Measurements from ENCODE around the gene TIMM29.

DNA sequence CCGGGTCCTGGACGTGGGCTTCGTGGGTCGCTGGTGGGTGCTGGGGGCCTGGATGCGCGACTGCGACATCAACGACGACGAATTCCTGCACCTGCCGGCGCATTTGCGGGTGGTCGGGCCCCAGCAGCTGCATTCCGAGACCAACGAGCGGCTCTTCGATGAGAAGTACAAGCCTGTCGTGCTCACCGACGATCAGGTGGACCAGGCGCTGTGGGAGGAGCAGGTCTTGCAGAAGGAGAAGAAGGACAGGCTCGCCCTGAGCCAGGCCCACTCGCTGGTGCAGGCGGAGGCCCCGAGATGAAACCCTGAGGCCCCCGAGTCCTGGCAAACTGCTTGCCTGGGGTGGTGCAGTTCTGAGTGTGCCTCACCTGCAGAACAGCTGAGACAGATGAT, 787 bp downstream of the TIMM29 start:
- TF ChIP-seq, protein P1, sequence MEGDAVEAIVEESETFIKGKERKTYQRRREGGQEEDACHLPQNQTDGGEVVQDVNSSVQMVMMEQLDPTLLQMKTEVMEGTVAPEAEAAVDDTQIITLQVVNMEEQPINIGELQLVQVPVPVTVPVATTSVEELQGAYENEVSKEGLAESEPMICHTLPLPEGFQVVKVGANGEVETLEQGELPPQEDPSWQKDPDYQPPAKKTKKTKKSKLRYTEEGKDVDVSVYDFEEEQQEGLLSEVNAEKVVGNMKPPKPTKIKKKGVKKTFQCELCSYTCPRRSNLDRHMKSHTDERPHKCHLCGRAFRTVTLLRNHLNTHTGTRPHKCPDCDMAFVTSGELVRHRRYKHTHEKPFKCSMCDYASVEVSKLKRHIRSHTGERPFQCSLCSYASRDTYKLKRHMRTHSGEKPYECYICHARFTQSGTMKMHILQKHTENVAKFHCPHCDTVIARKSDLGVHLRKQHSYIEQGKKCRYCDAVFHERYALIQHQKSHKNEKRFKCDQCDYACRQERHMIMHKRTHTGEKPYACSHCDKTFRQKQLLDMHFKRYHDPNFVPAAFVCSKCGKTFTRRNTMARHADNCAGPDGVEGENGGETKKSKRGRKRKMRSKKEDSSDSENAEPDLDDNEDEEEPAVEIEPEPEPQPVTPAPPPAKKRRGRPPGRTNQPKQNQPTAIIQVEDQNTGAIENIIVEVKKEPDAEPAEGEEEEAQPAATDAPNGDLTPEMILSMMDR (IDR thresholded peaks at IDR 0.05; ENCODE audit: insufficient read depth, low read length, poor library complexity, severe bottlenecking) = no peak
- TF ChIP-seq EZH2phosphoT487 (conservative IDR thresholded peaks at IDR 0.05; ENCODE audit: low read length) = no peak

Data from SU-DHL-6 (cell line).